ENCODE data around the gene DOCK3.

DNA sequence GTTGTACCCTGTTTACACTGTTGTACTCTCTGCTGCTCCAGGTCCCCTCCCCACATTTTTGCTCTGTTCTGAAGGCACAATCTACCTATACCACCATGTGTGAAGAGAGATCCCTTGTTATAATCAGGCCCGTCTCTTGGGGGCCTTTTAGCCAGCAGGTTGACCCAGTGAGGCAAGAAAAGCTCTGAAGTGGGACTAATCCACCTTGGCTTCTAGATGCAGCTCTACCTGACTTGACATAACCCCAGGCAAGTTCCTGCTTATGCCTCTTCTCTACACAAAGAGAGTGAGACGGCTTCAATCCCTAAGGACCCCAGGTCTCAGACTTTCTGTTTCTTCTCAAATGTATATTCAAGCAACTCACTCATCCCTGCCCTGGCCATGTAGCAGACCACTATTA, 653.5 kb downstream of the DOCK3 start:
- TF ChIP-seq POLR2A (IDR thresholded peaks at IDR 0.05; ENCODE audit: low read depth, low read length) (no peak), POLR2AphosphoS5 (IDR thresholded peaks at IDR 0.05; ENCODE audit: low read depth, low read length) (no peak), TAF1 (IDR thresholded peaks at IDR 0.05; ENCODE audit: borderline replicate concordance, low read depth, low read length) (no peak)
